A172 (cell line): ENCODE results near the gene CARD11. TPM values are rescaled to one million over a fixed set of nuclear protein-coding genes. Genes with fewer than 3 reads are reported as not detected.
A peak's percentile ranks its signal among the peaks of the same experiment; 100 is the strongest.

Source experiments
- DNase-seq: peaks from one replicate; pipeline ENCODE4 v3.0.0-alpha.2; 2015; ENCODE audit warnings: low spot score
- total RNA-seq: library from RNA; depleted of rRNA; stranded (reverse); fragments of >200 nt; shearing (Covaris generic); gene quantifications from 2 replicates; pipeline ENCODE4 v1.2.3, GENCODE V29; 2014

CARD11 gene
- total RNA-seq, 1 experiment from 2014 or later: 23.0 TPM

DNA sequence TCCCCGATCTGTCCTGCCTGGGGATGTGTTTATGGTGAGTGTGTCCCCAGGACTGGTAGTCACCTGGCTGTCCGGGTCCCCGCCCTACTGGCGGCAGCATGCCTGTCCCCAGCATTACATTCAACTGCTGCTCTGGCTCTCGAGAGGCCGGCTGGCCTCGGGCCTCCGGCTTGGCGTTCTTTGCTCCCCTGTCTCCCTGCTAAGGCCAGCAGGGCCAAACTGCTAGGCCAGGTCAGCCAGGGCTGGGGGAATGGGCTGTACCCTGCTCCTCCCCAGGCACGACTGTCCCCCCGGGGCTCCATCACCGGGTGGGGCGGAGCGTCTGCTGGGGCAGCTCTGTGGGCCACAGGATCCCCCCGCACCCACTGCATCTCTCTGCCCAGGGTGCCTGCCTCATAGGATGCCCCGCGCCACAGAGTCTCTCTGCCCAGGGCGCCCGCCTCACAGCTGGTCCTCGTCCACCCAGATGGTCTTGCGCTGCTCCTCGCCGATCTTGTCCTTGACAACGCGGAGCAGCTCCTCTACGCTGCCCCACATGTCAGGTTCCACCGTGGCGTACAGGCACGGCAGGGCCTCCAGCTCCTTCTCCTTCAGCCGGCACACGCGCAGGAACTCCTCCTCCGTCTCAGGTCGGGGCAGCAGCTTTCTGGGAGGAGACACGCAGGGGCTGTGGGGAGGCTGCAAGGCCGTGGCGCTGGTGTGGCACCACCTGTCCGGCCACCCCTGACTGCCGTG lies 137.3 kb downstream of the CARD11 start:
- DNase-seq: no peak

DNA sequence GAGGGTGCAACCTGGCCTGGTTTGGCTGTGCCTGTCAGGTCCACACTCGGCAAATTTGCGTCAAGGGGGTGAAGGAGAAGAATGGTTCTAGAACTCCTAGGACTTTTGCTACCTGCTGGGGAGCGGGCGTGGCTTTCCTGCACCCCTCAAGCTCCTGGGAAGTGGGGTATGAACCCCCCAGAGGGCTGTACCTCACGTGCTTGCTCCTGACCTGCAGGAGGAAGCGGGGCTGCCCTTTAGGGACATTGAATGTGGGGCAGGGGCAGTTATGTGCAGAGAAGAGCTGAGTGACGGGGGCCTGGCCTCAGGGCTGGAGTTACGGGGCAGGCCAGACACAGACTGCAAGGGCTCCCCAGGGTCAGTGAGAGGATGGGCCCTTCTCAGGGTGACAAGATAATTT lies 138.2 kb downstream of the CARD11 start:
- DNase-seq: no peak

DNA sequence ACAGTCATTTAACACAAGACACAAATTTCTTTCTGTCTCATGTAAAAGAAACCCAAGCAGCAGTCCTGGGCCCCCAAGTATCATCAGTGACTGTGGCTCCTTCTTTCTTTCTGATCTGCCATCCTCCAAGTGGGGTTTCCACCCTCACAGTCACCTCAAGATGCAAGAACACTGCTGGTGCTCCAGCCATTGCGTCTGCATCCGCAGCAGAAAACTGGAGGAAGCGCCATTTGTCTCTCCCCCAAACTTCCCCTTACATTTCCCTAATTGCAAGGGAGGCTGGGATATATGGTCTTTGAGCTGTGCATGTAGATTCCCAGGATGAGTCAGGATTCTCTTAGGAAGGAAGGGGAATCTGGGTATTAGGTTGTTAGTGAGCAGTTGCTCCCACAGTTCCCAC lies 138.6 kb downstream of the CARD11 start:
- no peak for DNase-seq

DNA sequence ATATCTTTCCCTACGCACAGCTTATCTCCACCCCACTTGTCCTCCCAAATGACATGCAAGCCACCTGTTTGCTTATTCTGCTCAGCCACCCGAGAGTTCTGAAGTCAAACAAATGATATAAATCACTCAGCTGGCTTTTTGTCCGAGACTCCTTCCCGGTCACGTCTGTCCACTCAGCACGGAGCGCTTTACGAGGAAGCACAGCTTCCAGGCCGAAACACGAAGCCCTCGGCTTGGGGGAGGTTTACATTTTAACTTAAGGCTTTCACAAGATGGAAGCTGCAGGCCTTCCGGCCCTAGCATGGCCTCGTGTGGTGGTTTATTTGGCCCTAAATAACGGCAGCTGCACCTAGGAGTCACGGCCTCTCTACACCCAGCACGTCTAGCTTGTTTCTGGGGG lies 139.5 kb downstream of the CARD11 start:
- DNase-seq: no peak

DNA sequence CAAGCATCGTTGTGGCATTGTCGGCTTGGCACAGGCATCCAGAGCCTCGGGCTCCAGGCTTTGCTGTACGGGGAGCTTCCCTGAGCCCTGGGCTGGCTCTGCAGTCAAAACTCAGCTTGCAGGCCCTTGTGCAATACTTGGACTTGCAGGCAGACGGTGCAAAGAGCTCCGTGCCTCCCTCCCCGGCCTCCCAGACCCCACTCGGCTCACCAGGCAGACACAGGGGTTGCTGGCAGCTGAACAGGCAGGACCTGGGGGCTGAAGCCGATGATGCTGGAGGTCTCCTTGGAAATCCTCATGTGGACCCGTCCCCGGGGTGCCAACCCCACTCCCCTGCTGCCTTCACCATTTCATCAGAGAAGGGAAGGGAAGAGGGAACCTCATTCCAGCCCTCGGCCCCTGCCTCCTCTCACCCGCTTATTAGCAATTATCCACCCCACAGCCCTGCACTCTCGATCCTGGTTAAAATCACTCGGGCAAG lies 139.9 kb downstream of the CARD11 start:
- no peak for DNase-seq

DNA sequence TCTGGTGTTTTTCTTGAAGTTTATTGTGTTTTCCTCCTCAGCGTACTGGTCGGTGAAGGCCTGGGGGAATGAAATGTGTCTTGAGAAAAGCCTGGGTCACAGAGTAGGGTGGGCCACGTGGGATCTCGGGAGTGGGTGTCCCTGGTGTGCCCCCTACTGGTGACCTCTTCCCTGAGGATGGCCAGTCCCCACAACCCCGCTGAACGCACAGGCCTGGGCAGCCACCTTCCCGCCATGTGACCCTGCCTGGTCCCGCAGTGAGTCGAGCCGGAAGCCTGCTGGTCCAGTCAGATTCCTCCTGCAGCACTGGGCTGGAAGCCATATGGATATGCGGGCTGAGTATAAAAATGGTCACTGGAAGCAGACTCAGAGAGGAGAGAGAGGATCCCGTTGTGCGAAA lies 146.6 kb downstream of the CARD11 start:
- no peak for DNase-seq

DNA sequence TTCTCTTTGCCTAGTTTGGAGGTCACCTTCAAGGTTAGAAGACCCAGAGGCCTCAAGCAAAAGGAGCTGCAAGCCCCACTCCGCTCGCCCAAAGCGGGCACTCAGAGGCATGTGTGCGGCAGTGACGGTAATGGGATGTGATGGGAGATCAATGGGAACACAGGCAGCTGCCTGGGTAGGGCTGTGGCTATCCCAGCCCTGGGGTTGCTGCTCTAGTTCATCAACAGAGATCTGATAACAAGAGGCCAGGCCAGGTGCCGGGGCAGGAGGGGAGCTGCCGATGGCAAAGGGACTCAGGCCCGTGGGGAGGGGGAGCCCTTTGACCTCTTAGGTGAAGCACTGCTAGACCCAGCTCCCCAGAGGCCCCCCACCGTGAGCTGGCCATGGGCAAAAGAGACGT lies 147.5 kb downstream of the CARD11 start:
- no peak for DNase-seq

DNA sequence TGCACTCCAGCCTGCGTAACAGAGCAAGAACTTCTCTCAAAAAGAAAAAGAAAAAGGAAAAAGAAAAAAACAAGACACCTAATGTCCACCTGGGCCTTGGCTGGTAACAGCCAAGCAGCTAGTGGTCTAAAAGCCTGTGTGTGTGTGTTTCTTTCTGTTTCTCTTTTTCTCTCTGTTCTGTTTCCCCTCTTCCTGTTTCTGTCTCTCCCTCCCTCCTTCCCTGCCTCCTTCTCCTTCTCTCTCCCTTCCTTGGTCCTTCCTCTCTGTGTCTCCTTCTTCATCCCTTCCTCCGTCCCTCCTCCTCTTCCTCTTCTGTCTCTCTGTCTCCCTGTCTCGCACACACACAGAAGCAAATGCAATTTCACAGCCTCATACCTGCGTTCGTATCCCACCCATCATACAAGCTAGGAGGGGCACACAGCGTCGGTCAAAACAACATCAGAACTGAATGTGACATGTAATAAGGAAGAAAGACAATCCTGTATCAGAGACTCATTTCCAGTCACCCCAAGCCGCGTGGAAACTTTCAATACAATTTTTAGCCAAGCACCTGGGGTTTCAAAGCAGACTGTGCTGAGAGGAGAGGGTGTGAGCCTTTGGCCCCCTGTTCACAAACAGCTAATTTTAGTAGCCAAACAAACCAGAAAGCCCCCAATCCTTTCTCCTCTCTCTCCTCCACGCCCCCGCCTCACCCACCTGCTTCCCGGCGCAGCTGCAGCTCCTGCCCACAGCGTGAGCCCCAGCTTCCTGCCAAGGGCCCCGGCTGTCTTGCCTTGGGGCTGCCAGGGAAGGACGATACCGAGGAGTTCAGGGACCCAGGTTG lies 149.3 kb downstream of the CARD11 start:
- no peak for DNase-seq

DNA sequence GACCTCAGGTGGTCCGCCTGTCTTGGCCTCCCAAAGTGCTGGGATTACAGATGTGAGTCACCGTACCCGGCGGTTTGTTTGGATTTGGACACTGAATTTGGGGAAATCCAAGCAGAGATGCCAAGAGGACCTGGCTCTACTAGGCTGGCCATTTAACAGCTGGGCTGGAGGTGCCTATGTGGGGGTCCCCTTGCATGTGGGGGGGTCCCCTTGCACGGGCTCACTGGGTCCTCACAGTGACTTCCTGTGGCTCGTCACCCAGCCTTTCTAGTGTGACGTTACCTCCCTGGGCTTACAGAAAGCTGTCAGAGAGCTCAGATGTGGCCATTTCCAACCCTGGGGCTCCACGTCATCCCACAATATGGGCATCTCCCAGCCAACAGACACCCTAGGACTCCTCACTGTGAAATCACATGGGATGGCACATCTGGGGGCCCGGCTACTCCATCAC lies 150.2 kb downstream of the CARD11 start:
- DNase-seq: peak; percentile 22

DNA sequence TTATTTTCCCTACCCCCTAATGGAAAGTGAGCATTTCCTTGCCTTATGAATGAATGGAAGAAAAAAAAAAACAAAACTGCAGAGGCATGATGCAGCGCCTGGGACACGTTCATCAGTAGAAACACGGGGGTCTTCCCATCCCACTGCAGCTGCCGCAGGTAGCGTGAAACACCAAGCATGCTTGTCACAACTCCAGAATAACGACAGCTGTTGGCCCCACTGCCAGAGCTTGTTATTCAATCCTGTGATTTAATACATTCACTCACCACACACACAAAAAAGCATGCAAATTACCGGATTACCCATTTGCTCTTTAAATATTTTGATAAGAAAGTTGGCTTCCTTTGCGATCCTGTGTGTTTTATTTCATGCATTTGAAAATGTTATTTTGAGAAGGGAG lies 151.1 kb downstream of the CARD11 start:
- no peak for DNase-seq

DNA sequence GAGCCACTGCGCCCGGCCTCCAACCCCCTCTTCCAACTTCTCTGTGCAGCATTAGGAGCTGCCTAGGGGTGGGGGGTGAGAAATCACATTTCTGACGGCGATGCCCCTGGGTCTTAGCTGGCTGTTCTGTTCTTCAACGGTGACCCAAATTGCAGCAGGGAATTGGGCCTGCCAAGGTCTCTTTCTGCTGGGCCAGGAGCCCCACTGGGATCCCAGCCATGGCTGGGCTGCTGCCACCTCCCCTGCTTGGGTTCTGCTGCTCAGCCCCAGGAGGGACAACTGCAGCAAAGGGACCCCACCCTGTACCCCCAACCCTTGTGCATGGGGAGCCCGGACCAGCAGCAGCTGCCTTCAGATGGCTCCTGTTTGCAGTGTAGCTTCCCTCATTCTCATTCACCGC lies 155.9 kb downstream of the CARD11 start:
- no peak for DNase-seq

DNA sequence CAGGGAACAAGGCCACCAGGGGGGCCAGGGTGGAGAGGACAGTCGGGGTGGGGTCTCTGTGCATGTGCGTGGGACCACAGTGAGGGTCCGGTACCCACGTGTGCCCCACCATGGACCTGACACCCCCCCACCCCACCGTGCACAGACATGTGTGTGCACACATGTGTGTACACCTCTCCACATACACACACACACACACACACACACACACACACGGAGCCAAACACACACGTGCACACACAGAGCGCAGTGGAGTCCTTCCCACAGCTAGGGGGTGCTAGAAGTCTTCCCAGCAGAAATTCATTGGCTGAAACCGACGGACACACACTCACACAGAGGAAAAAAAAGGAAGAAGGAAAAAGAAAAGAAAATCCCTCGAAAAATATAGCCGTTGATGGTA lies 156.8 kb downstream of the CARD11 start:
- peak; percentile 75 for DNase-seq

DNA sequence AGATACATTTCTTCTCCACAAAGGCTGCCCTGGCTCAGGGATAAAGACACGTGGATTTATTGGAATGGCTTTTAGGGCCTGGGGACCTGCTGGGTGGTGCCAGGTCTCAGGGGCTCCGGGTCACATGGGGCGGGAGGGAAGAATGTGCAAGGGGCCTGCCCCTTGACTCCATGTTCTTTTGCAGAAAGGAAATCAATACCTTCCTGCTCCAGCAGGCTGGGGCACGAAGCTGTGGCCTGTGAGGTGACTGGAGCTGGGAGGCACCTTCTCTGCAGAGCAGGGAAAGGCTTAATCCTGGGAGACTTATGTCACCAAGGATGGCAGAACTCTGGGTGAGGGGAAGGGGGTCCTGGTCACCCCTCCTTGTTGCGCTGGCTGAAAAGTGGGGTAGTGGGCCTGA lies 157.3 kb downstream of the CARD11 start:
- no peak for DNase-seq

DNA sequence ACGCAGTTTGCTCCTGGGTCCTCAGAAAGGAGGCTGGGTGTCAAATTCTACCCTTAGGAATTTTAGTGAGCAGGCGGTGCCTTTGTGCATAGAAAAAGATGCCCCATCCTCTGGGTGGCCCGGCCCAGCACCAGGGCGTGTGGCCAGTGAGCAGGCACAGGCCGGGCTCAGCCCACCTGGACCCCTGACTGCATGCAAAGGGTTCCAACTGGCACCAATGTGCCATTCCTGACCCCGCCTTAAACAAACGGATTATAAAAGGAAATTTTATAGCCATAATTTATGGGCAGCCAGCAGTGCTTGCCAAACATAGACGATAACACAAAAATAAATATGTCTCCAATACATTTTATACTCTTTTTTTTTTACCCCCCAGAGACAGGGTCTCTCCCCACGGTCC lies 159.5 kb downstream of the CARD11 start:
- no peak for DNase-seq

DNA sequence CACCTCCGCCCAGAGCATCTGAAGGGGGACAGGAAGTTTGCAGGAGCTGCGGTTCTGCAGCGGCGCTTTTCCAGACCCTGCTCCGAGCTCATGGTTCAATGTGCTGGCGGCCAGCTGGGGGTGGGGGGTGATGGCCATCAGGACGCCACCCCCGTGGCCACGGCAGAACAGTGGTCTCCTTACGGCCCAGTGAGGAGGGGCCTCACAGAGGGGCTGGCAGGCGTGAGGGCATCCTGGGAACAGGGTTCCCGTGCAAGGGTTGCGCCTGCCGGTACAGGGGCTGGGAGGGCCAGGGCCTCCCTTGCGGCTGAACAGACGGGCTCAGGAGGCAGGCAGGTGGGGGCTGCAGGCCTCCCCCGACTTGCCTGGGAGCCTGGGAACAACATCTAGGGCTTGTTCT lies 160.6 kb downstream of the CARD11 start:
- no peak for DNase-seq

DNA sequence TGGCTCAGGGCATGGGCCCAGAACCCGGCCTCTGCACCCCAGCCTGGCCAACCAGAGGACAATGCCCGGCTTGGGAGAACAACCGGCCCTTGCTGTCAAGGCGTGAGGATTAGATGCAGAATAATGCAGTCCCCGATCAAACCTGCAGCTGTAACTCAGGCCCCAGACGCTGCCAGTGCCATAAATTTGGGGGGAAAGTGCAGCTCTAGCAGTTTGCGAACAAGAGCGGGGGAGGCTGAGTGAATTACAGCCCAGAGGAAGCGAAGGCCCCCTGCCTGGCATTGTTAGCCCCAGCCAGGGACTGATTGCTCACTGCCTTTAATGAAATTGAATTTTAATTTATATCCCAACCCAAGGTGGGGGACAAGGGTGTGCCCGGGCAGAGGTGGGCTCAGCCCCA lies 161.6 kb downstream of the CARD11 start:
- no peak for DNase-seq

DNA sequence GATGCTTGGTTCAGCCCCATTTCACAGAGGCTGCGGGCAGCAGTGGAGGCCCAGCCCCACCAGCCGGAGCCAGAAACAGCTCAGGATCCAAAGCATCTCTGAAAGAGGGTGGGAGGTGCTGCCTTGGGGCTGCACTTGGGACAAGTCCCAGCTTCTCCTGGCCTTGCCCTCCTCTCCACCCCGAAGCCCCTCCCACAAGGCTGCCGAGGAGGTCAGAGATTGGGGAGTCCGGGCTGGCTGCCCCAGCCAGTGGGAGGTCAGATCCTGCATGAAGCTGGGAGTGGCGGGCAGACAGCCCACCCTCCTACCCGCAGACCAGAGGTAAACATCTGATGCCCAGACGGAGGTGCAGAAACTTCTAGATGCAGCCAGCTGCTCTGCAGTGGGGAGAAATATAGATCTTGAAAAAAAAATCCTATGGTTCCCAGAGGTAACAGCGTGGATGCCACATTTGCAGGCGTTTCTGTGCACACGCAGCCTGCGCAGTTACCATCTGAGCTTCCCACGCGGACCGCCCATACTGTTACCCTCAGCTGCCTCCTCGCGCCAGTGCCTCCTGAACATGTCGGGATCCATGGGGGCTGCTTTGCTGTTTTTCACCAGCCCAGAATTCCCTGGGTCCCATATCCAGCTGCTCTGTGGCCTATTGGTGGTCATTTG lies 162.7 kb downstream of the CARD11 start:
- no peak for DNase-seq

DNA sequence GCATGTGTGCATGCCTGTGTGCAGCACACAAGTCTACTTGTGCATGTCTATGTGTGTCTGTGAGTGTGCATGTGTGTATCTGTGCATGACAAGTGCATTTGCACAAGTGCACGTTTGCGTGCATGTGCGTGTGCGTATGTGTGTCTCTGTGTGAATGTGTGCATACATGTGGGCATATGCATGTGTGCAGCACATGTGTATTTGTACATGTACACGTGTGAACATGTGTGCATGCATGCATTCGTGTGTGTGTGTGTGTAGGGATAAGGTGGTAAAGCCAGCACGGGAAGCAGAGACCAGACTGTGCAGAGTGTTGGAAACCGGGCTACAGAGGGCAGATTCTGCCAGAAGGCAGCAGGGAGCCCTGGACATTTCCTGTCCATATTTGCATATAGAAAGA lies 163.6 kb downstream of the CARD11 start:
- DNase-seq: no peak

DNA sequence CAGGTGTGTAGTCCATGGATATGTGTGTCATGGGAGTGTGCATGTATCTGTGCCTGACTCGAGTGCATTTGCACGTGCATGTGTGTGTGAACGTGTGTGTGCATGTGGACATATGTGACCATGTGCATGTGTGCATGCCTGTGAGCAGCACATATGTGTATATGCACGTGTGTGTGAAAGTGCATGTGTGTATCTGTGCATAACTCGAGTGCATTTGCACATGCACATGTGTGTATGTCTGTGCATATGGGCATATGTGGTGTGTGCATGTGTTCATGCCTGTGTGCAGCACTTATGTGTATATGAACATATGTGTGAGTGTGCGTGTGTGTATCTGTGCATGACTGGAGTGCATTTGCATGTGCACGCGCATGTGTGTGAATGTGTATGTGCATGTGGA lies 164.3 kb downstream of the CARD11 start:
- DNase-seq: no peak

DNA sequence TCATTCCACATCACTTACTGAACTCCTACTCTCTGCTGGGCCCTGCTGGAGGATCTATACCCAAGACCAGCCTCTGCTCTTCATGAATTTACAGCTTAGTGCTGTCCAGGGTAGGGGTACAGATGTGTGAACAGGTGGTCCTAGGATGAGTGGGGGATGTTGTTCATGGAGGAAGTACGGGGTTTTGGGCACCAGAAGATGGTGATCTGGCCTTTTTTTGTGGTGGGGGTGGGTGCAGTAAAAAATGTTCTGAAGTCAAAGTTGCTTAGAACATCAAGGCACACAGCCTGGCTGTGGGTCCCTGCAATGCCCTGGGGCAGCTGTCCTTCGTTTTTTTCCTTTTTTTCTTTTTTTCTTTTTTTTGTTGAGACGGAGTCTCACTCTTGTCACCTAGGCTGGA lies 165.4 kb downstream of the CARD11 start:
- DNase-seq: no peak

DNA sequence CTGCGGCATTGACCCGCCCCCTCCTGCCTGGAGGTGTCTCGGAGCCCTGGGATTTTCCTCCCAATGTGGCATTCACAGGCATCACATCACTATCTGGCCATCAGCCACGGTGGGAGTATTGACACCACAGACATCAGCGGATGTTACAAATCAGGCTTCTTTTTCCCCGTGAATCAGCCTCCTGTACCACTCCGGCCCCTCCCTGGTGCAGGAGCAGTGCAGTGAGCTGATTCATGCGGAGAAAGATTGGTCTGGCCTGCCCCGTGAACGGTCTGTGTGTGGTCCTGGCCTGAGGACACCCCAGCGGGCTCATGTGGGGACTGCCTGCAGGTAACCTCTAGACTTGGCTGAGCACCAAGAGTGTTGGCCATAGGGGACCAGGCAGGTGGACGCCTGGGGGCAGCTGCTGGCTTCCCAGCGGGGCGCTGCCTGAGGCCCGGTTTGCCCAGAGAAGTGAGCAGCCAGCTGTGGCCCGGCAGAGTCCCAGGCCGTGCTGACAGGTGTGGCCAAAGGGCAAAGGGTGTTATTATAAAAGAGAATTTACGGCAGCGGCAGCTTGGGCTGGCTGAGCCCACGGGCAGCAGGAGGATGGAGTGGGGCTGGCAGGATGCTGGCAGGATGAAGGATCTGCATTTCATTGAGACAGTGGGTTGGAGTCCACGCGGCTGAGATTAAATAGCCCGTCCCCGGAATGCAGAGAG lies 167.5 kb downstream of the CARD11 start:
- DNase-seq: peak; percentile 98
